Stomach (tissue), 9 donors: ENCODE results near the gene RPS16. TPM values are rescaled to one million over a fixed set of nuclear protein-coding genes. Genes with fewer than 3 reads are reported as not detected.
"Not testable (repeated sequence)": the region's sequence is repeated elsewhere in the genome, so short reads cannot be mapped to it uniquely, and the experiment has no call there.

Source experiments
- DNase-seq, 2 donors: peaks; one replicate each; pipeline versions ENCODE4 v3.0.0 to v3.0.0-alpha.2; 2013 to 2019
- H3K27ac ChIP-seq, 5 donors: fragments of 200-600 bp in 4 of 5; sonication (generic) in 4 of 5; one replicate each; pipeline ENCODE4 v1.5.1; 2013 to 2019; ENCODE audit warnings: mild to moderate bottlenecking in 1 of 5, moderate library complexity in 1 of 5
- H3K27me3 ChIP-seq, 3 donors: fragments of 200-600 bp; sonication (generic); one replicate each; pipeline ENCODE4 v1.5.1; 2017 to 2019; ENCODE audit warnings: mixed run types in 1 of 3
- H3K36me3 ChIP-seq, 4 donors: fragments of 200-600 bp; sonication (generic); 1 replicate in 3 of 4; 2 replicates in 1 of 4; pipeline ENCODE4 v1.5.1; 2016 to 2019
- H3K4me1 ChIP-seq, 4 donors: fragments of 200-600 bp; sonication (generic); one replicate each; pipeline ENCODE4 v1.5.1; 2016 to 2019
- H3K4me3 ChIP-seq, 4 donors: fragments of 200-600 bp; sonication (generic) in 3 of 4; one replicate each; pipeline ENCODE4 v1.5.1; 2016 to 2019; ENCODE audit warnings: mild to moderate bottlenecking in 1 of 4
- H3K9me3 ChIP-seq, 4 donors: fragments of 200-600 bp; sonication (generic); one replicate each; pipeline ENCODE4 v1.5.1; 2016 to 2019
- EP300 ChIP-seq: sonication (generic); formaldehyde crosslinking; IDR thresholded peaks from one replicate; pipeline ENCODE4 v1.6.1; 2017; ENCODE audit warnings: antibody characterized with exemption
- POLR2A ChIP-seq, 4 donors: fragments of 450-650 bp; IDR thresholded peaks; one replicate each; pipeline ENCODE4 v1.6.1; 2016; ENCODE audit warnings: antibody characterized with exemption in 4 of 4, control low read depth in 2 of 4, mild to moderate bottlenecking in 1 of 4, moderate library complexity in 1 of 4
- POLR2AphosphoS5 ChIP-seq, 3 donors: sonication (generic); formaldehyde crosslinking; IDR thresholded peaks; one replicate each; pipeline ENCODE4 v1.6.1; 2016; ENCODE audit warnings: antibody characterized with exemption in 3 of 3
- WGBS, 5 donors: extraction: QIAGEN DNeasy Blood & Tissue Kit in 3 of 5; methylation state at CpG; one replicate each; pipeline versions ENCODE4 v1.1.5 to v1.1.7; 2013 to 2018; 5-methylcytosine and 5-hydroxymethylcytosine counted together
- intact Hi-C: fragments of 100-400 bp; cut with DNase I; formaldehyde crosslinking; loops from one replicate; pipeline ENCODE4 v1.15.1; 2023; ENCODE audit warnings: low total_unique reads
- polyA plus RNA-seq, 3 donors: library from polyadenylated mRNA; stranded (reverse); fragments of 200-250 nt; gene quantifications; one replicate each; pipeline ENCODE4 v1.2.3, GENCODE V29; 2013
- total RNA-seq, 5 donors: library from RNA; depleted of rRNA; stranded (reverse); fragments of >200 nt; gene quantifications; one replicate each; pipeline versions ENCODE4 v1.1.0 to v1.2.3, GENCODE V29; 2014 to 2016
- TF ChIP-seq, protein P1 (sequence below), 7 experiments: fragments of 450-650 bp in 4 of 7; fragments of 200-600 bp in 3 of 7; sonication (generic) in 3 of 7; IDR thresholded peaks; one replicate each; pipeline ENCODE4 v1.5.1; 2016 to 2019; ENCODE audit warnings: antibody characterized with exemption in 7 of 7, control low read depth in 2 of 7, mild to moderate bottlenecking in 1 of 7
- donor health status: healthy with polysubstance abuse.
- donor health status: Bipolar disorder and iron deficiency.
- donor health status: healthy.

RPS16 gene
- total and polyA plus RNA-seq, 8 donors, result 69.0 to 4,294 (median 2,267) TPM

DNA sequence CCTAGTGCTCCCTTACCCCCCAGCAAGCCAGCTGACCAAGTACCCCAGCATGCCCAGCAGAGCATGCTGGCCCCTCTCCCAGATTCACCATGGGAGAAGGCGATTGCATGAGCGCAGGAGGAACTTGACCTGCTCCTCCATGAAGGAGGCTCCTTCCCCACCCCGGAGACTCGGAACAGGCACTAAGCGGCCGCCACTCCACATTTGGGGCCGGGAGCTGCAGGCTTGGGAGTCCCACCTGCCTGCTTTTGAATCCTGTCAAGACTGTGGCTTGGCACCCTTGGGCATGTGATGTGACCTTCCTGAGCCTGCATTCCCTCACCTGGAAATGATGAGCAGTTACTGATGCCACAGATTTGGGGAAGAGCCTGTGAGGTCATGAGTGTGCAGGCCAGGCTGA is 32.2 kb upstream of the RPS16 start:
- no peak for DNase-seq
- intact Hi-C loops, result no loop called here
- no peaks in the 10 kb centered on the region for H3K27me3 ChIP-seq
- no peak overlapping the region for H3K27ac ChIP-seq
- H3K4me3 ChIP-seq, result no peak overlapping the region
- no peaks in the 10 kb centered on the region for H3K9me3 ChIP-seq
- H3K4me1 ChIP-seq, result no peaks in the 10 kb centered on the region
- peaks cover 88 to 100% (median 100%) of the 10 kb centered on the region in 4 donors for H3K36me3 ChIP-seq
- TF ChIP-seq POLR2A (IDR thresholded peaks at IDR 0.05), result no peak
- TF ChIP-seq POLR2AphosphoS5 (IDR thresholded peaks at IDR 0.05), result no peak
- TF ChIP-seq, protein P1, sequence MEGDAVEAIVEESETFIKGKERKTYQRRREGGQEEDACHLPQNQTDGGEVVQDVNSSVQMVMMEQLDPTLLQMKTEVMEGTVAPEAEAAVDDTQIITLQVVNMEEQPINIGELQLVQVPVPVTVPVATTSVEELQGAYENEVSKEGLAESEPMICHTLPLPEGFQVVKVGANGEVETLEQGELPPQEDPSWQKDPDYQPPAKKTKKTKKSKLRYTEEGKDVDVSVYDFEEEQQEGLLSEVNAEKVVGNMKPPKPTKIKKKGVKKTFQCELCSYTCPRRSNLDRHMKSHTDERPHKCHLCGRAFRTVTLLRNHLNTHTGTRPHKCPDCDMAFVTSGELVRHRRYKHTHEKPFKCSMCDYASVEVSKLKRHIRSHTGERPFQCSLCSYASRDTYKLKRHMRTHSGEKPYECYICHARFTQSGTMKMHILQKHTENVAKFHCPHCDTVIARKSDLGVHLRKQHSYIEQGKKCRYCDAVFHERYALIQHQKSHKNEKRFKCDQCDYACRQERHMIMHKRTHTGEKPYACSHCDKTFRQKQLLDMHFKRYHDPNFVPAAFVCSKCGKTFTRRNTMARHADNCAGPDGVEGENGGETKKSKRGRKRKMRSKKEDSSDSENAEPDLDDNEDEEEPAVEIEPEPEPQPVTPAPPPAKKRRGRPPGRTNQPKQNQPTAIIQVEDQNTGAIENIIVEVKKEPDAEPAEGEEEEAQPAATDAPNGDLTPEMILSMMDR (IDR thresholded peaks at IDR 0.05), result no peak
- TF ChIP-seq EP300, result no peak
- 92 to 96% (median 93%) methylated on average over 4 to 7 of the region's 7 CpGs for WGBS, 5 donors

DNA sequence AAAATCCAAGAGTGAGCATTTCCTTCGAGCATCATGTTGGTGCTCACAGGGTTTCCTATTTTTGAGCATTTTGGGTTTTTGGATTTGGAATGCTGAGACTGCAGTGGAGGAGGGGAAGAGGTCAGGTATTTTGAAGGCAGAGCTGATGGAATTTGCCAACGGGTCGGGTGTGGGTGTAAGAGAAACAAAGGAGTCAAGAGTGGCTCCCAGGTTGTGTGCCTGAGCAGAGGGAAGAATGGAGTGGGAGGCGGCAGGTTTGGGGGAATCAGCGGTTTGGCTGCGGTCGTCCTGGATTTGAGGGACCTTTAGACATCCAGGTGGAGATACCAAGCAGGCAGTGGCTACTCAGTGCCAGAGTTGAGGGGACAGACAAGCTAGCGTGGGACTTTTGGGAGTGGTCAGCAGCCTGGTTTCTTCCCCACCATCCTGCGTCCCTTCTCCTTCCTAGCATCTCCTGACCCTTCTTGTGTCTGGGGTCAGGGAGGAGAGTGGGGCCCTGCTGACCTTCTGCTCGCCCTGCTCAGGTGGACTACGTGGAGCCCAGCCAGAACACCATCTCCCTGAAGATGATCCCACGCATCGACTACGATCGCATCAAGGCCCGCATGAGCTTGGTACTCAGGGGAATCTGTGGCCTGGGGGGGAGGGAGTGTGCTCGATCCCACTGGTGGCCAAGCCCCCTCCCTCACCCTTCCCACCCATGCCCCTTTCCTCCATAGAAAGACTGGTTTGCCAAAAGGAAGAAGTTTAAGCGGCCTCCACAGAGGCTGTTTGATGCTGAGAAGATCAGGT is 30.4 kb upstream of the RPS16 start:
- Histone ChIP-seq H3K27me3 (no peaks in the 10 kb centered on the region), H3K4me1 (no peaks in the 10 kb centered on the region), H3K9me3 (no peaks in the 10 kb centered on the region), H3K36me3 (peaks cover 74 to 98% (median 98%) of the 10 kb centered on the region in 4 donors), H3K27ac (no peak overlapping the region), H3K4me3 (no peak overlapping the region)
- DNase-seq, result no peak
- 89 to 95% (median 93%) methylated on average over 17 to 18 of the region's 18 CpGs for WGBS, 5 donors
- intact Hi-C loops, result no loop called here
- TF ChIP-seq EP300 (no peak), POLR2A (IDR thresholded peaks at IDR 0.05) (no peak), POLR2AphosphoS5 (IDR thresholded peaks at IDR 0.05) (no peak)
- TF ChIP-seq, protein P1 (IDR thresholded peaks at IDR 0.05), result no peak

DNA sequence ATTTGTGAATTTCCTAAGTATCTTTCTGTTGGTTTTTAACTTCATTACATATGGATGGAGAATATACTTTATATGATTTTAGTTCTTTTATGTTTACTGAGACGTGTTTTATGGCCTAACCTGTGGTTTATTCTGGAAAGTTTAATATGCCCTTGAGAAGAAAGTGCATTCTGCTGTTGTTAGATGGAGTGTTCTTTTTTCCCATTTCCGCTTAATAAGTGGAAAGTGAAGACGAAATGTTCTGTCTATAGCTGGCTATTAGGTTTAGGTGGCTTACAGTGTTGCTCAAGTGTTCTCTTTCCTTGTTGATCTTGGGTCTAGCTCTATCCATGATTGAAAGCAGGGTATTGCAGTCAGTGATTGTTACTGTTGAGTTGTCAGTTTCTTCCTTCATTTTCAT is 27.7 kb upstream of the RPS16 start:
- no peak for DNase-seq
- H3K36me3 ChIP-seq, result peaks cover 74 to 98% (median 98%) of the 10 kb centered on the region in 4 donors

DNA sequence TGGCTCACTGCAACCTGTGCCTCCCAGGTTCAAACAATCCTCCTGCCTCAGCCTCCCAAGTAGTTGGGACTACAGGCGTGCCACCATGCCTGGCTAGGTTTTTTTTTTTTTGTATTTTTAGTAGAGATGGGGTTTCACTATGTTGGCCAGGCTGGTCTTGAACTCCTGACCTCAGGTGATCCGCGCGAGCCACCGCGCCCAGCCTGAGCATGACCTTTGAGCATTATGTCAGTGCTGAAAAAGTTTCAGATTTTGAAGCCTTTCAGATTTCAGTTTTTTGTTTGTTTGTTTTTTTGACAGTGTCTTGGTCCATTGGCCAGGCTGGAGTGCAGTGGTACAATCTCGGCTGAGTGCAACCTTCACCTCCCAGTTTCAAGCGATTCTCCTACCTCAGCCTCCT is 15.5 kb upstream of the RPS16 start:
- WGBS, 5 donors, result 95 to 97% (median 96%) methylated on average over 8 of the region's 8 CpGs
- Histone ChIP-seq H3K36me3 (peaks cover 23 to 67% (median 57%) of the 10 kb centered on the region in 4 donors), H3K4me1 (peaks cover 16 to 62% (median 40%) of the 10 kb centered on the region in 4 donors)
- DNase-seq, H3K27ac ChIP-seq, H3K27me3 ChIP-seq, intact Hi-C loops, H3K9me3 ChIP-seq, H3K4me3 ChIP-seq: not testable (repeated sequence)

More for the DNA sequence above, 27.7 kb upstream of the RPS16 start:
- intact Hi-C loops, result no loop called here
- Histone ChIP-seq H3K9me3 (no peaks in the 10 kb centered on the region), H3K27ac (no peak overlapping the region), H3K4me3 (no peak overlapping the region), H3K27me3 (no peaks in the 10 kb centered on the region), H3K4me1 (no peaks in the 10 kb centered on the region)
- no peak for TF ChIP-seq EP300
- no peak for TF ChIP-seq POLR2A (IDR thresholded peaks at IDR 0.05)
- TF ChIP-seq POLR2AphosphoS5 (IDR thresholded peaks at IDR 0.05), result no peak
- TF ChIP-seq, protein P1 (IDR thresholded peaks at IDR 0.05), result no peak
- WGBS, 5 donors, result 77 to 94% (median 90%) methylated on average over 3 of the region's 3 CpGs
